CD4-positive, alpha-beta T cell treated with Interleukin-17A for 4 hours (primary cell): ENCODE measurements around the gene RANGRF.
"Not testable (repeated sequence)": the region's sequence is repeated elsewhere in the genome, so short reads cannot be mapped to it uniquely, and the experiment has no call there.

Experiments
- DNase-seq: peaks from one replicate; pipeline ENCODE4 v3.0.0-alpha.2; 2020; ENCODE audit warnings: mixed read lengths

RANGRF gene, protein sequence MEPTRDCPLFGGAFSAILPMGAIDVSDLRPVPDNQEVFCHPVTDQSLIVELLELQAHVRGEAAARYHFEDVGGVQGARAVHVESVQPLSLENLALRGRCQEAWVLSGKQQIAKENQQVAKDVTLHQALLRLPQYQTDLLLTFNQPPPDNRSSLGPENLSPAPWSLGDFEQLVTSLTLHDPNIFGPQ

DNA sequence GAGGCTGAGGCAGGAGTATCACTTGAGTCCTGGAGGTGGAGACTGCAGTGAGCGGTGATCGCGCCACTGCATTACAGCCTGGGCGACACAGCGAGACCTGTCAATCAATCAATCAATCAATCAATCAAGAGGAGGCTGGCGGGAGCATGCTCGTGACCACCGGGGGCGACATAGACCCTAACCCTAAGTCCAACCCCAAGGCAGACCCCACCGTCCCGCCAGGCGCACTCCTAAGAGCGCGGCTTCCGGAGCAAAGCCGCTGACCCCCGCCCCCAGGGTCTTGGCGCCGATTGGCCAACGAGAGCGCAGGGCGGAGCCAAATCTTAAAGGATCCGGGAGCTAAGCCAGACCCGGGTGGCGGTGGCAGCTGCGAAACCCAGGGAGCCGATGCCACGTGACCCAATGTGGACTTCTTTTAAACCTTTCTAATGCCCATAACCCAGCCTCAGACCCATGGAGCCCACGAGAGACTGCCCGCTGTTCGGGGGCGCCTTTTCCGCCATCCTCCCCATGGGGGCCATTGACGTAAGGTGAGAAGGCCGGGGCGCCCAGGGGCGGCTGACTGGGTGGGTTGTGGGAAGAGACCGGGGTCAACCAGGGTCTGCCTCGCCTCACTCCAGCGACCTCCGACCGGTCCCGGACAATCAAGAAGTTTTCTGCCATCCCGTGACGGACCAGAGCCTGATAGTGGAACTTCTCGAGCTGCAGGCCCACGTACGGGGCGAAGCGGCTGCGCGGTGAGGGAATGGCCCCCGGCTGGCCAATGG lies at the start of gene RANGRF:
TSS of gene RANGRF (plus strand) at position 335 of the 767 bp plus-strand sequence. CDS start at position 454, 119 bp downstream.
- peak; percentile 87 for DNase-seq

DNA sequence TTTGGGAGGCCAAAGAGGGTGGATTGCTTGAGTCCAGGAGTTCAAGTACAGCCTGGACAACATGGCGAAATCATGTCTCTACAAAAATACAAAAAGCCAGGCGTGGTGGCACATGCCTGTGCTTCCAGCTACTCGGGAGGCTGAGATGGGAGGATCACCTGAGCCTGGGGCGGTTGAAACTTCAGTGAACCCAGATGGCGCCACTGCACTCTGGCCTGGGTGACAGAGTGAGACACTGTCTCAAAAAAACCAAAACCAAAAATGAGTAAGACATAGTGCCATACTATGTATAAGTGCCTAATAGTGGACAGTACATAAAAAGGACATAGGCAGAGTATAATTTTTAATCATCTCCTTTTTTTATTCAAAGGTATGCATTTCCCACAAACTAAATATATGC lies 44.6 kb upstream of the RANGRF start:
- peak; percentile 38 for DNase-seq

DNA sequence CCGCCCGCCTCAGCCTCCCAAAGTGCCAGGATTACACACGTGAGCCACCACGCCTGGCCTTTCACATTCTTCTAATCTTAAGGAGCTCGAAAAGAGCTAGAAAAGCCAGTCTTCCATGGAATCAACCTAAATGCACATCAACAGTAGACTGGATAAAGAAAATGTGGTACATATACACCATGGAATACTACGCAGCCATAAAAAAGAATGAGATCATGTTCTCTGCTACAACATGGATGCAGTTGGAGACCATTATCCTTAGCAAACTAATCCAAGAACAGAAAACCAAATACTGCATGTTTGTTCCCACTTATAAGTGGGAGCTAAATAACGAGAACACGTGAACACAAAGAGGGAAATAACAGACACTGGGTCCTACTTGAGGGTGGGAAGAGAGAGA lies 43.7 kb upstream of the RANGRF start:
- DNase-seq: no peak

DNA sequence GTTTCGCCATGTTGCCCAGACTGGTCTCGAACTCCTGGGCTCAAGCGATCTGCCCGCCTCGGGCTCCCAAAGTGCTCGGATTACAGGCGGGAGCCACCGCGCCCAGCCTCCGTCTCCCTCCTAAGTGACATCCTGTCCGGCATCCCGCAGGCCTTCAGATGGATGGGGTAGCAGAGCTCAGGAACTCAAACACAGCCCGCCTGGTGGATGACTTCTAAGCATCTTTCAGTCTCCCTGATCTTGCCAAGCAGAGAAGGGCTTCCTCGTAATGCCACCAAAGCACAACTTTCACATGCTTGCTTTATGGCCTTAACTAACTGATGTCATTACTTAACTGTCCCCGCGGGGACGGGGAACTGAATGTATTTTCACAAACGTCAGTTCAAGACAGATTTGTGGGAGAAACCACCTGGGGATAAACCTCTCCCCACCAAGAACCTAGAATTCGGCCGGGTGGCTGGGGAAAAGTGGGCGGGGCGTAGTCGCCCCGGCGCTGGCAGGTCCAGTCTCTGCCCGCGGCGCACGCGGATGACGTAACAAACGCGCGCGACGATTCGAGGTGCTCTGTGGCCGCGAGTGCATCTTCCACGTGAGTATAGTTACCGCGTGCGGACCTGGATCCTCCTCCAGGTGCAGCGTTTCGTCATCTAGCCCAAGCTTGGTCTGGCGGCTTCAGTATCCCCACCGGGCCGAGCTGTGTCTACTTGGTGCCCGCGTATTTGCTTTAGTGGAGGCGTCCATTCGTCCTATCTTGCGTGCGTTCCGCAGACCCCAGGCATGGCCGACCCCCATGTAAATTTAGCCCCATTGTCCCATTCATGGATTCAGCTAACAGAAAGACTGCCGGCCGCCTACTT lies 39.5 kb upstream of the RANGRF start, which contains the start of gene PFAS:
TSS of gene PFAS (plus strand) at position 539 of the 857 bp plus-strand sequence. CDS start 4,649 bp downstream, outside the sequence.
- peak; percentile 96 for DNase-seq

DNA sequence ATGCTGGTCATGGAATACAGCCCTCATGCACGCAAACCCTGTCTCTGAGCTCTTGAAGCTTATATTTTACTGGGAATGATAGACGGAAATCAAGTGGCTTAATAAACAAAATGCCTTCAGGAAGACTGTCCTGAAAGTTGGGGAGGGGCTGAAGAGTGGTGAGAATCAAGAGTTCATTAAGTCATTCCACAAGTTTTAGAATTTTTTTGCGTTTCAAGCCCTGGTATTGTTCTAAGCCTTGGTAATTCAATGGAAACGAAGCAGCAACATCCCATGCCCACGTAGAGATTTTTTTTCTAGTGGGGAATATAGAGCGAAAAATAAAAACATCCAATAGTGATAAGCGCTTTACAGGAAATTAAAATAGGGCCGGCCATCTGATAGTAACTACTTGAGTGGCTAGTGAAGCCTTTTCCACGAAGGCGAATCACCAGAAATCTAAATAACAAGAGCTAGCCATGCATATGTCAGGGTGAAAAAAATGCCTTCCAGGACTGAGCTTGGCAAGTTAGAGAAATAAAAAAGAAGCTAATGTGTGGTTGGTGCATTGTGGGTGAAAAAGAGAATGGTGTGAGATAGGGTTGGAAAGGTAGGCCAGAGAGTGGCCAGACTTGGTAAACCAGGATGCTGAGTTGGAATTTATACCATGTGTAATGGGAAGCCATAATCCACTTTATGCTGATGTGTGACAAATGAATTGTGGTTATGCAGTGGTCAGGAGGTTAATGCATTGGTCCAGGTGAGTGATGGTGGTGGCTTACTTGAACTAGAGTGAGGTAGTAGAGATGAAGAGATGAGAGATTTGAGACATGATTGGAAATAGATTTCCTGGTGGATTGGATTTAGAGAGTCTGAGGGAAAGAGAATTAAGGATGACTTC lies 38.6 kb upstream of the RANGRF start:
- DNase-seq: no peak

DNA sequence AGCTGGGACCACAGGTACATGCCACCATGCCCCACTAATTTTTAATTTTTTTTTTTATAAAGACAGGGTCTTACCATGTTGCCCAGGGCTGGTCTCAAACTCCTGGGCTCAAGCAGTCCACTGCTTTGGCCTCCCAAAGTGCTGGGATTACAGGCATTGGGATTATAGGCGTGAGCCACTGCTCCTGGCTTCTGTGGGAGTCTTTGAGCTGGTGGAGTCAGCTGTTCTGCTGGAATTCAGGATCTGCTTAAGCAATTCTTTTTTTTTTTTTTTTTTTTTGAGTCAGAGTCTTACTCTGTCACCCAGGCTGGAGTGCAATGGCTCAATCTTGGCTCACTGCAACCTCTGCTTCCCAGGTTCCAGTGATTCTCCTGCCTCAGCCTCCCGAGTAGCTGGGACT lies 37.1 kb upstream of the RANGRF start:
- not testable (repeated sequence) for DNase-seq

DNA sequence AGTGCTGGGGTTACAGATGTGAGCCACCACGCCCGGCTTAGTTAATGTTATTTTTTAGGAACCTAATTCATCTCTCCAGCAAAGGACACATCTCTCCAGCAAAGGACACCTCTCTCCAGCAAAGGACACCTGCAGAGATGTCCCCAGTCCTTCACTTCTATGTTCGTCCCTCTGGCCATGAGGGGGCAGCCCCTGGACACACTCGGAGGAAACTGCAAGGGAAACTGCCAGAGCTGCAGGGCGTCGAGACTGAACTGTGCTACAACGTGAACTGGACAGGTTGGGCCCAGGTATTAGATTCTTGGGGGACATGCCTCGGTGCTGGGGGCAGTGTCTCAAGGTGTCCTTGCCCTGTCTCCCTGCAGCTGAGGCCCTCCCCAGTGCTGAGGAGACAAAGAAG lies 34.7 kb upstream of the RANGRF start:
- no peak for DNase-seq

DNA sequence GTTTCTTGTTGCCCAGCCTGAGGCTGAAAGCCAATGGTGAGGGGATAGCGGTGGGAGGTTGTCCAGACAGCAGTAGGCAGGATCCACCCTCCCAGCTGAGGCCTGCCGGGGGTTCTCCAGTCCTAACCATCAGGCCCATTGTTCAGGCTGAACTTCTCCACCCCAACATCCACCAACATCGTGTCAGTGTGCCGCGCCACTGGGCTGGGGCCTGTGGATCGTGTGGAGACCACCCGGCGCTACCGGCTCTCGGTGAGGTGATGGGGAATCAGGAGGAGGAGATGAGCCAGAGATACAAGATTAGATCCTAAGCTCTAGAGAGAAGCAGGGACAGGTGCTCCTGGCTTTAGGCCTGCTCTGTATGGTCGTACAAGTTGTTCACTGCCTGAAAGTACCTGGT lies 33.6 kb upstream of the RANGRF start:
- no peak for DNase-seq

DNA sequence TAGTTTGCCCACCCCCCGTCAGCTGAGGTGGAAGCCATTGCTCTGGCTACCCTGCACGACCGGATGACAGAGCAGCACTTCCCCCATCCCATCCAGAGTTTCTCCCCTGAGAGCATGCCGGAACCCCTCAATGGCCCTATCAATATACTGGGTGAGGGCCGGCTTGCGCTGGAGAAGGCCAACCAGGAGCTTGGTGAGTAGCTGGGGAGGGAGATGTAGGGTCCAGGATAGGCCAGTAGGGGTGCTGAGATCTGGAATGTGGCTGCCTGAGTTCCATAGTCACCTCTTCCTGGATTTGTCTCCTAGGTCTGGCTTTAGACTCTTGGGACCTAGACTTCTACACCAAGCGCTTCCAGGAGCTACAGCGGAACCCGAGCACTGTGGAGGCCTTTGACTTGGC lies 33.0 kb upstream of the RANGRF start:
- DNase-seq: no peak

DNA sequence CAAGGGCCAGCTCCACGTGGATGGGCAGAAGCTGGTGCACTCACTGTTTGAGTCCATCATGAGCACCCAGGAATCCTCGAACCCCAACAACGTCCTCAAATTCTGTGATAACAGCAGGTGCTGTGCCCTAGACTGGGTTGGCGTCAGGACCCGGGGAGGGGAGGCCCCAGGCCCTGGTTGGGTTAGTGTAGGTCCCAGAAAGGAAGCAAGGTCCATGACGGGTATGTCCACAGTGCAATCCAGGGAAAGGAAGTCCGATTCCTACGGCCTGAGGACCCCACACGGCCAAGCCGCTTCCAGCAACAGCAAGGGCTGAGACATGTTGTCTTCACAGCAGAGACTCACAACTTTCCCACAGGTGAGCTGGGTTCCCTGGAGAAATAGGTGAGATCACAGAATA lies 32.2 kb upstream of the RANGRF start:
- DNase-seq: no peak

DNA sequence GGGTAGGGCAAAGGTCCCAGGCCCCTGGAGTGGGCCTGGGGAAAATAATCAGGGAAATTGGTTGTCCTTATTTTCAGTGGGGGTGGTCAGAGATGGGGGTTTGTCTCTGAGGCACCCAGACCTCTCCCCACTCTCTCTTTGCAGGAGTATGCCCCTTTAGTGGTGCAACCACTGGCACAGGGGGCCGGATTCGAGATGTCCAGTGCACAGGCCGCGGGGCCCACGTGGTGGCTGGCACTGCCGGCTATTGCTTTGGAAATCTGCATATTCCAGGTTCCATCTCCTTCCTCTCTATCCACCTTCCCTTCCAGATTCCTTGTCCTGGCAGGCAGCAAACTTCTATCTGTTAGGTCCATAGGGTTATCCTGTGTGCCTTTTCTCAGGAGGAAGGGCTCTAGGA lies 31.8 kb upstream of the RANGRF start:
- no peak for DNase-seq

DNA sequence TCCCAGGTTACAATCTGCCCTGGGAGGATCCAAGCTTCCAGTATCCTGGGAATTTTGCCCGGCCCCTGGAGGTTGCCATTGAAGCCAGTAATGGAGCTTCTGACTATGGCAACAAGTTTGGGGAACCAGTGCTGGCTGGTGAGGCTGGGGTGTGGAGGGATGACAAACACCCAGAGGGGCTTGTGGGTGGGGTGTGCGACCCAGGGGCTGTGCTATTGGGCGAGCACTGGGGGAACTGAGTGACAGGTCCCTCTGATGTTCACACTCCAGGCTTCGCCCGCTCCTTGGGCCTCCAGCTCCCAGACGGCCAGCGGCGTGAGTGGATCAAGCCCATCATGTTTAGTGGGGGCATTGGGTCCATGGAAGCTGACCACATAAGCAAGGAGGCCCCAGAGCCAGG lies 30.7 kb upstream of the RANGRF start:
- no peak for DNase-seq

DNA sequence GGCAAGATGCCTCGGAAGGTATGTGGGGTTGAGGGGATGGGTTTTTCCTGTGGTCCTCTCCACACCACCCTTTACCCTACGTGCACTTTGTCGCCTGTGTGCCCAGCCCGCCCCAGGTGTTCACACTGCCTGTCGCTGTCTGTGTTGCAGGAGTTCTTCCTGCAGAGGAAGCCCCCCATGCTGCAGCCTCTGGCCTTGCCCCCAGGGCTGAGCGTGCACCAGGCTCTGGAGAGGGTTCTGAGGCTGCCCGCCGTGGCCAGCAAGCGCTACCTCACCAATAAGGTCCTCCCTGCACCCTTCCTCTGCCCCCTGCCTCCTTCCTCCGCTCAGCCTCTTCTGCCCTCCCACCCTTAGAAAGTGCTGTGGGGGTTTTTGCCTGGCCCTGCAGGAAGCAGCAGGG lies 24.1 kb upstream of the RANGRF start:
- DNase-seq: no peak

DNA sequence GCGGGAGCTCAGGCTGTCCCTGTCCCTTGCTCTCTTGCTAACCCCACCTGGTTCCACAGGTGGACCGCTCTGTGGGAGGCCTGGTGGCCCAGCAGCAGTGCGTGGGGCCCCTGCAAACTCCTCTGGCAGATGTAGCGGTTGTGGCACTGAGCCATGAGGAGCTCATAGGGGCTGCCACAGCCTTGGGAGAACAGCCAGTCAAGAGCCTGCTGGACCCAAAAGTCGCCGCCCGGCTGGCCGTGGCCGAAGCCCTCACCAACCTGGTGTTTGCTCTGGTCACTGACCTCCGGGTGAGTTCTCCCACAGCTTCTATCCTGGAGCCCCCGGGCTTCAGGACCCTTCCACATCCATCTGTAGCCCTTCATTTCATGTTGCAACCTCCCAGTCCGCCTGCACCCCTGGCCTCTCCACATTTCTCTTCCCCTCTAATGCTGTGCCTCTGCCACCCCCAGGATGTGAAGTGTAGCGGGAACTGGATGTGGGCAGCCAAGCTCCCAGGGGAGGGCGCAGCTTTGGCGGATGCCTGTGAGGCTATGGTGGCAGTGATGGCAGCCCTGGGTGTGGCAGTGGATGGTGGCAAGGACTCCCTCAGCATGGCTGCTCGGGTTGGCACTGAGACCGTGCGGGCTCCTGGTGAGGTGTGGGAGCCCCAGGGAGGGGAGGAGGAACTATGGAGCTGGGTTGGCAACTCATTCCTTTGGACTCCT lies 23.5 kb upstream of the RANGRF start:
- no peak for DNase-seq

DNA sequence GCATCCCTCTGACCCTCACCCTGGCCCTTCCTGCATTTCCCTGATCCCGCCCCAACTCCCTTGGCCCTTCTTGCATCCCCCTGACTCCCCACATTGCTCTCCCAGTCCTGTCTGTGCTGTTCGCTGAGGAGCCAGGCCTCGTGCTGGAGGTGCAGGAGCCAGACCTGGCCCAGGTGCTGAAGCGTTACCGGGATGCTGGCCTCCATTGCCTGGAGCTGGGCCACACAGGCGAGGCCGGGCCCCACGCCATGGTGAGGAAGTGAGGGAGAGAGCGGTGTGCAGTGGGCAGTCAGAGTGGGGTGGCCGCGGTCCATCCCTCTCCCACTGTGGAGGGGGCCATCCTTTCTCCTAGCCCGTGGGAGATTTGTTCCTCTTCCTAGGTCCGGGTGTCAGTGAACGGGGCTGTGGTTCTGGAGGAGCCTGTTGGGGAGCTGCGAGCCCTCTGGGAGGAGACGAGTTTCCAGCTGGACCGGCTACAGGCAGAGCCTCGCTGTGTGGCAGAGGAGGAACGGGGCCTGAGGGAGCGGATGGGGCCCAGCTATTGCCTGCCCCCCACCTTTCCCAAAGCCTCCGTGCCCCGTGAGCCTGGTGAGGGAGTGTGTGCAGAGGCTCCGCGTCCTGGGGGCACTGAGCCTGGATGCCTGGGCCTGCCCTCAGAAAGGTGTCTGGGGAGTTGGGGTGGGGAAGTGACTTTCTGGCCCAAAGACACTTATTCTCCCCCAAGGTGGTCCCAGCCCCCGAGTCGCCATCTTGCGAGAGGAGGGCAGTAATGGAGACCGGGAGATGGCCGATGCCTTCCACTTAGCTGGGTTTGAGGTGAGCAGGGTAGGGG lies 21.6 kb upstream of the RANGRF start:
- DNase-seq: no peak

DNA sequence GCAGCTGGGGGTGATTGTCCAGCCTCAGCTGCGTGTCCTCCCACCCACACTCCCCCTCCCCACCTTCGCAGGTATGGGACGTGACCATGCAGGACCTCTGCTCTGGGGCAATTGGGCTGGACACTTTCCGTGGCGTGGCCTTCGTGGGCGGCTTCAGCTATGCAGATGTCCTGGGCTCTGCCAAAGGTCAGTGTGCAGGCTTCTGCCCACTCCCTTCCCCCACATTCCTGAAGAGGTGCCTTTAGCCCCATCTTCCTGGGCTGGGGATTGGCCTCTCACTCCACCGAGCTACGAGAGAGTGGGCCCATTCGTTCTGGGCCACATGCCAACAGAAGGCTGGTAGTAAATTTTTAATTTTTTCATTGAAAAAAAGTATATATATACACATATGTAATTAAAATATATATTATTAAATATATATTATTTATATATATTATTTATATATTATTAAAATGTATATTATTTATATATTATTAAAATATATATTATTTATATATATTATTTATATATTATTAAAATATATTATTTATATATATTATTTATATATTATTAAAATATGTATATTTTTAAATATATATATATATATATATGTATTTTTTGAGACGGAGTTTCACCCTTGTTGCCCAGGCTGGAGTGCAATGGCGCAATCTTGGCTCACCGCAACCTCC lies 20.9 kb upstream of the RANGRF start:
- no peak for DNase-seq

DNA sequence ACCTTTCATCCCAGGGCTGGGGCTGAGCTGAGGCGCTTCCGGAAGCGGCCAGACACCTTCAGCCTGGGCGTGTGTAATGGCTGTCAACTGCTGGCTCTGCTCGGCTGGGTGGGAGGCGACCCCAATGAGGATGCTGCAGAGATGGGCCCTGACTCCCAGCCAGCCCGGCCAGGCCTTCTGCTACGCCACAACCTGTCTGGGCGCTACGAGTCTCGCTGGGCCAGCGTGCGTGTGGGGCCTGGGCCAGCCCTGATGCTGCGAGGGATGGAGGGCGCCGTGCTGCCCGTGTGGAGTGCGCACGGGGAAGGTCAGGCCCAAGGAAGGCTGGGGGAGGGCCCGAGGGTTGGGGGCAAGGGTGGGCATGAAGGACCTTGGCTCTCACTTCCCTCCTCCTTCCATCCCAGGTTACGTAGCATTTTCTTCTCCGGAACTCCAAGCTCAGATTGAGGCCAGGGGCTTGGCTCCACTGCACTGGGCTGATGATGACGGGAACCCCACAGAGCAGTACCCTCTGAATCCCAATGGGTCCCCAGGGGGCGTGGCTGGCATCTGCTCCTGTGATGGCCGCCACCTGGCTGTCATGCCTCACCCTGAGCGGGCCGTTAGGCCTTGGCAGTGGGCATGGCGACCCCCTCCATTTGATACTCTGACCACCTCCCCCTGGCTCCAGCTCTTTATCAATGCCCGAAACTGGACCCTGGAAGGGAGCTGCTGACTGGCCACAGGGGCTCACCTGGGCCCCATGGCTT lies 19.7 kb upstream of the RANGRF start:
- DNase-seq: no peak

DNA sequence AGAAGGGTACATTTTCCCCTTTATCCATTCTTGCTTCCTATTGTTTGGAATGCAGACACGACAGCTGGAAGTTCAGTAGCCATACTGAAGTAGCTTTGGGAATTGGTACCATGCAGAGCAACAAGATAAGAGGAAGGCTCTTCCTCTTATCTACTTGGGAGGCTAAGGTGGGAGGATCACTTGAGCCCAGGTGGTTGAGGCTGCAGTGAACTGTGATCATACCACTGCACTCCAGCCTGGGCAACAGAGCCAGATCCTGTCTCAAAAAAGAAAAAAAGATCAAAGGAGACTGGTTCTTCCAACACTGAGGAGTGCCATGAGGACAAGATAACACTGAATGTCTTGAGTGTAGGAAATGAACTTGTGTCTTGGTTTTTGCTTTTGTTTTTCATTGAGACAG lies 16.0 kb upstream of the RANGRF start:
- DNase-seq: no peak

DNA sequence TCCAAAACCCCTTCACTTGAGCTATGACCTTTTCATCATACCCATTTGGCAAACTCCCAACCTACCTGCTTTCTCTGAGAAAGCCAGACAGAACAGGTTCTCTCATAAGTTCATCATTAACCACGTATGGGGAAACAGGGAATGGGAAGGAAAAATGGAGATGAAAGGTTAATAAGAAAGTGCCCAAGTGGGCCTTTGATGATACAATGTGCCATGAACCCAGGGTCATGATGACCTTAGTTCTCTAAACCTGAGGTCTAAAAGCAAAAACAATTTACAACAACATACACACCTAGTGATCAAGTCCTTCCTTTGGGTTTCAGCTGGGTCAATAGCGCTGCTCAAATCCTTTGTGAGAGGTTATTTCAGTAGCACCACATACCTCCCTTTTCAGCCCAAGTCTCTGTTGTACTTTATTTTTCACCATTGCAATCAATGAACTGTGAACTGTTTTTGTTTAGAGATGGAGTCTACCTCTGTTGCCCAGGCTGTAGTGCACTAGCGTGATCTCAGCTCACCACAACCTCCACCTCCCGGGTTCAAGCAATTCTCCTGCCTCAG lies 14.5 kb upstream of the RANGRF start:
- DNase-seq: no peak
